COR-L47 (cell line): ENCODE results near the gene TBX6.

ENCODE experiments used
- DNase-seq: peaks from one replicate; lab custom pipeline; 2025; lab: John Stamatoyannopoulos, UW

Gene TBX6

DNA sequence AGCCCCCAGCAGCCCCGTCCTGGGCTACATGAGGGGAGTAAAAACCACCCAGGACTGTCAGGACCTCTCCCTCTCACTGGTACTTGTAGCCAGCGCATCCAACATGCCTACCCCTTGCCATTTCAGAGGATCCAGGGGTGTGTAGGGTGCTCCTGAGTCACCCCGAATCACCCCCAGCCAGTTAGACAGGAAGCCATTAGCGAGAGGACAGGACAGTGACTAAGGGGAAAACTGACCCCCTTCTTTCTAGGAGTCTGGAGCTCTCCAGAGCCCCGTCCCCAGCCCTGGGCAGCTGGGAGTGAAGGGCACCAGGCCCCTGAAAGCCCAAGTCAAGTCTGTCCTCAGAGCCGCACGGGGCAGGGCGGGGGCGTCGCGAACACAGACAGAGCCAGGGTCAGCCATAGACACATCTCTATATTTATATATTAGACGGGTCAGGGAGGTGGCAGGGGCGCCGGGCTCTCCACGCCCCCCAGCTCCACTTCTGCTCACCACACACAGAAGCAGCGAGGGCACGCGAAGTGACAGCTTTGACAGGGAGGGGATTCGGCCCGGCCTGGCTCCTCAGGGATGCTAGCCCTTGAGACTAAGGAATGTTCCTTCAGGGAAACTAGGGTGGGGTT lies 22.1 kb upstream of the TBX6 start:
- no peak for DNase-seq

DNA sequence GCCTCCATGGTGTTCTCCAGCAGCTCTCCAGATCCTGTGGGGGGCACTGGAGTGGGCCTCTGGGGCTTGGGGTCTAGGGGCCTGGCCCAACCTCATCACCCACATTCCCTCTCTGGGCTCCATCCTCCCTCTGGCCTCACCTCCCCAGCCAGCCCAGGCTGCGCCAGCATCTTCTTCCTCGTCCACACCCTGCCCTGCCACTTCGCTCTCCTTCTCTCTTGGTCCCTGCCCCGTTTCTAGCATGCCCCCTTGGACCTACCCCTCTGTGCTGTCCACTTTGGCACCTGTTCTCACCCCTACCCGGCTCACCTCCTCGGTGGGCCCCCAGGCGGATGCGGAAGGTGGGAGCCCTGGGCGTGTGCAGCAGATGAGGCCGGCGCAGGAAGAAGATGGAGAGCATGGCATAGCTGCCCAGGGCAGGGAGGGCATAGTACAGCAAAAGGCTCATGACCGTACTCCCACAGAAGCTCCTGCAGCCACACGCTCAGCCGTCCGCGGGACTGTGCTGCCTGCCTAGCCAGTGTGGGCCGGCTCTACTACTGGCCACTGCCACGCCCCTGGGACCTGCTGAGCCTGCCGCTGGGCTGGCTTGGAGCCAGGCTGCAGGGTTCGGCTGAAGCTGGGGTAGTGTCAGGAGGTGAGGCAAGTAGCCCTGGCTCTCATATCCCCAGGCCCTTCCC lies 21.4 kb upstream of the TBX6 start, which contains the start of gene GDPD3:
Gene GDPD3 (minus strand): TSS at position 507 of the 680 bp plus-strand sequence. CDS start 59 bp downstream, at position 448.
- DNase-seq, result no peak

DNA sequence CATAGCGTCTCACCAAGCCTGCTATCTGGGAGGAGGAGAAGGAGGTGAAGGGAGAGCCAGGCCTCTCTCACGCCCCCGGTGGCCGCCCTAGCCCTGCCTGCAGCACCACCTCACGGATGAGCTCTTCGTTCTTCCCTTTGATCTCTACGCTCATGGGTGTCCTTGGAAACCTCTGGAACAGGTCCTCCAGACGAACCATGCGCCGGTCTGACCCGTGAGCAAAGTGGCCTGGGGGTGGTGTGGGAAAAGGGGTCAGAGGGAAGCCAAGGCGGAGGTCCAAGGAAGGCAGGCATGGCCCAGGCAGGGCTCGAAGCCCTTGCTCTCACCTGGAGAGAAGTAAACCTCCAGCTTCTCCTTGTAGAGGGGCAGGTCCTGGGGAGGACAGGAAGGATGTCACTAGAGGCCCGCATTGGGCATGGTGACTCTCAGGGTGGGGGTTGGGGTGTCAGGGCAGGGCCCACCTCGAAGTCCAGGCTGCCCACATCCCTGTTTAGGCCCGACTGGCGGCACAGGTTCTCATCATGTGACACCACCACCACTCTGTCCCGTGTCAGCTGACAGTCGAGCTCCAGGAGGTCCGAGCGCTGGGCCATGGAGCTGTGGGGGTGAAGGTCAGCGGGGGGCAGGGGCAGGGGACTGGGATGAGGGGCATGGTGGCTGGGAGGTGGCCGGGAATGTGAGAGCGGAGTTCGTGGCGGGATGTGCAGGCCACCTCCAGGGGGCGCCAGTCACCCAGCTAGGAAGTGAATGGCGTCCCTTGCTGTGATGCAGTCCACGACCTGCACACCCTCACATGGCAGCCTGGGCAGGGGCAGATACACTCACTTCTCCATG lies 20.7 kb upstream of the TBX6 start:
- DNase-seq, result peak; percentile 4

DNA sequence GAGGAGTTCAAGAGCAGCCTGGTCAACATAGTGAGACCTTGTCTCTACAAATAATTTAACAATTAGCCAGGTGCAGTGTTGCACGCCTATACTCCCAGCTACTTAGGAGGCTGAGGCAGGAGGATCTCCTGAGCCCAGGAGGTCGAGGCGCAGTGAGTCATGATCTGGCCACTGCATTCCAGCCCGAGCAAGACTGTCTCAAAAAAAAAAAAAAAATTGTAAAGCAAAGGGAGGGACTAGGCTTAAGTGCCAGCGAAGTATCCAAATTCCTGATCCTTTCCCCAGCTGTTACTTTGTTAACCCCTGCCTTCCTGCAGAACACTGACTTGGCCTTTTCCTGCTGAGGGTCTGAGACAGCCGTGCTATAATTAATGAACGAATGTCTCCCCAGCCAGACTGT lies 18.9 kb upstream of the TBX6 start:
- DNase-seq, result no peak

GRCh38 chr16:30108059-30108850 lies 16.5 kb upstream of the TBX6 start:
- no peak for DNase-seq

GRCh38 chr16:30104492-30104891 lies 12.8 kb upstream of the TBX6 start:
- DNase-seq, result no peak

DNA sequence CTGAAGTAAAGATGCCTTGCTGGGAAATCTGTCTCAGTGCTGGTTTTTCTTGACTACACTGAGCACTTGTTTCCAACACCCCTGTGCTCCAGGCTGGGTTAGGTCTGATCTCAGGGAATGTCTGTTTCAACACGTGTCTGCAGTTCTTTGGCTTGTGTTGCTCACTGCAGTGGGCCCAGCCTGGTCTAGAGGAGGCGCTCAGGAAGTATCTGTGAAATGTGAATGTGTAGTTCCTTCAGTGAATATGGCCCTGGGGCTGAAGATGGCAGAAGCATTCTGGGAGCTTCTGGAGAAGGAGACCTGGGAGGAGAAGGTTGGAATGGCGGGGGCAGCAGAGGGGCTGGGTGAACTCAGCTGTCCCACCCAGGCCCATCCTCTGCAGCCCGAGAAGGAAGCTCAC lies 12.4 kb upstream of the TBX6 start:
- DNase-seq, result no peak

- DNase-seq, result no peak
Observed at GRCh38 chr16:30096862-30097563, 5.3 kb upstream of the TBX6 start.

DNA sequence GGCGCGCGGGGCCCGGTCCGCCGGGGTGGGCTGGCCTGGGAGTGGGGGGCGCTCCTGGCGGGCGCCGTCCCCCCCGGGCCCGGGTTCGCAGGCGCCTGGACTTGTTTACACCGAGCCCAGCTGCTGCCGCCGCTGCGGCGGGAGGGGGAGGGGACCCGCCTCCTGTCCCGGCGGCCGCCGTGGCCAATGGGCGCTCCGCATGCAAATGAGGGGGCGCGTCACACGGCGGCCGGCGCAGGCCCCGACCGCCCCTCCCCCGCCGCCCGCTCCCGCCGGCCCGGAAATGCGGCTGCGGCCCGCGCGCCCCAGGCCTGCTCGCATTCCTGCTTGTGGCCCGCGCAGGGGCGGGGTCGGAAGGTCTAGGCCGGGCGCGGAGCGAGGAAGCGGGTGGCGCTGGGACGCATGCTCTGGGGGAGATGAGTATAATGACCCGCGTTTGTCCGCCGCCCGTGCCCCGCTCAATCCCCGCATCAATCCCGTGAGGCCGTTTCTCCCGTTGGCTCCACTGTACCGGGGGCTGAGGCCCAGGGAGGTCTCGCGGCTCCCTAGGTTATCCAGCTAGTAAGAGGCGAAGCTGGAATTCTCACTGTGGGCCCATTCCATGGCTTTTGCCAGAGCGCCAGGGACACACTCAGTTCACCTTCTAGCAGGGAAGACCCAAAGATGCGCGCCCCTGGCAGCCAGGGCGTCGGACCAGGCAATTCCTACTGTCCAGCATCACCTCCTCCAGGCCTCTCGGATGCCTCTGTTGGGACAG lies 4.6 kb upstream of the TBX6 start, which contains the start of gene YPEL3:
Gene YPEL3 (minus strand): TSS at position 109 of the 757 bp plus-strand sequence. CDS start 731 bp downstream, outside the sequence.
- DNase-seq, result peak; percentile 78

GRCh38 chr16:30095166-30096078 lies 3.7 kb upstream of the TBX6 start:
- DNase-seq, result no peak

GRCh38 chr16:30094541-30095165 lies 2.9 kb upstream of the TBX6 start:
- no peak for DNase-seq

GRCh38 chr16:30092373-30093010 lies 768 bp upstream of the TBX6 start:
- peak; percentile 7 for DNase-seq

- no peak for DNase-seq
Observed at GRCh38 chr16:30090610-30091331, 953 bp downstream of the TBX6 start.

GRCh38 chr16:30088832-30089624 lies 2.7 kb downstream of the TBX6 start:
- no peak for DNase-seq

- DNase-seq, result no peak
Observed at GRCh38 chr16:30088237-30088831, 3.4 kb downstream of the TBX6 start.

DNA sequence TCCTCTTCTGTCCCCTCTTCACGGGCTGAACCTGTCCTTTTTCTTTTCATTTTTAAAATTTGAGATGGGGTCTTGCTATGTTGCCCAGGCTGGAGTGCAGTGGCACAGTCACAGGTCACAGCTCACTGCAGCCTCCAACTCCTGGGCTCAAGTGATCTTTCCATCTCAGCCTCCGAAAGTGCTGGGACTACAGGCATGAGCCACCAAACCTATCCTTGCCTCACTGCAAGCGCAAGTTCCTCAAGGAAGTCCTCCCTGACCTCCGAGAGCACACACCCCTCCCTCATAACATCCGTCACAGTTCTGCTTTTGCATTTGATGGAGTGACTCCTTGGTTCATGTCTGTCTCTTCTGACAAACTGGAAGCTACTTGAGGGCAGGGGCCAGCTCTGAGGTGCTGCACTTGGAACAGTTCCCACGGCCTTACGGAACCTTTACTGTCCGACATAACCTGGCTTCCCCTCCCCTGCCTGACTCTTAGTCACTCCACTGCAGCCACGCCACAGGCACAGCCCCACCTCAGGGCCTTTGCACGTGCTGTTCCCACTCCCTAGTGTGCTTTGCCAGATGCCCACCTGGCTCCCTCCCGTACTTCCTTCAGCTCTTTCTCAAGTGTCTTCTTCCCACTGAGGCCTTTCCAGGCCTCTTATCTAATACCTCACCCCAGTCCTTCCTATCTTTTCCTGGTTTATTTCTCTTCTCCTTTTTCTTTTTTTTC lies 4.4 kb downstream of the TBX6 start:
- DNase-seq, result no peak
